GM20000 (cell line): ENCODE data around the gene PRR29.

ENCODE experiments used
- DNase-seq: peaks from one replicate; pipeline ENCODE4 v3.0.0; 2012; ENCODE audit warnings: low spot score
- TF ChIP-seq, protein P1 (sequence below): IDR thresholded peaks from 2 replicates; pipeline ENCODE4 v1.5.1; 2012; ENCODE audit warnings: mild to moderate bottlenecking, control low read depth; ENCODE audit errors: extremely low read depth, missing control alignments

PRR29 gene

DNA sequence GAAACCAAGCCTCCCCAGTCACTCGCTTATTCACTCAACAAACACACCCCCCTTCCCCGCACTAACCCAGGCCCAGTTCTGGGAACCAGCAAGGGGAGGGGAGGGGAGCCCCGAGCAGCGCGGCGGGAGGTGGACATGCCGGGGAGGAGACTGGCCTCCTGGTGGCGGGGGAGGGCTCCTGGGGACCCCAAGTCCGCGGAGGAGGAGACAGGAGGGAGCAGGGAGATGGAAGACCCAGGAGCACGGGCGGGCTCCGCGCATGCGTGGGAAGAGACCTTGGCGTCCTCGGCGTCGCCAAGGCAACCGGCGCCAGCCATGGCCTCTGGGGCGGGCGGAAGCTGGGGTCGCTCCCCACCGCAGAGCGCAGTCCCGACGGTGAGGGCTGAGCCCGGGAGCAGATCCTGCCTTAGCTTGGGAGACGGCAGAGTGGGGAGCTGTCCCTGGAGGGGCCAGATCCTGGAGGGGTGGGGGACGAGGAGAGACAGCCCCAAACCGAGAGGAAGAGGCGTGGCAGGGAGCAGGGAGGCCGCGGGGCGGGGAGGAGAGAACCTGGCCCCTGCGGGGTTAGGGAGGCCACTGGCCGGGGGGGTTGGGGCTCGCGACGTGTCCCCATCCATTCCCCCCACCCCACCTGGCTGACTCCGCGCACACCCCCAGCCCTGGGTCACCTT lies at the start of gene PRR29:
PRR29 (plus strand) TSS at position 302 of the 671 bp plus-strand sequence; CDS start at position 316, 14 bp downstream.
- TF ChIP-seq, protein P1, sequence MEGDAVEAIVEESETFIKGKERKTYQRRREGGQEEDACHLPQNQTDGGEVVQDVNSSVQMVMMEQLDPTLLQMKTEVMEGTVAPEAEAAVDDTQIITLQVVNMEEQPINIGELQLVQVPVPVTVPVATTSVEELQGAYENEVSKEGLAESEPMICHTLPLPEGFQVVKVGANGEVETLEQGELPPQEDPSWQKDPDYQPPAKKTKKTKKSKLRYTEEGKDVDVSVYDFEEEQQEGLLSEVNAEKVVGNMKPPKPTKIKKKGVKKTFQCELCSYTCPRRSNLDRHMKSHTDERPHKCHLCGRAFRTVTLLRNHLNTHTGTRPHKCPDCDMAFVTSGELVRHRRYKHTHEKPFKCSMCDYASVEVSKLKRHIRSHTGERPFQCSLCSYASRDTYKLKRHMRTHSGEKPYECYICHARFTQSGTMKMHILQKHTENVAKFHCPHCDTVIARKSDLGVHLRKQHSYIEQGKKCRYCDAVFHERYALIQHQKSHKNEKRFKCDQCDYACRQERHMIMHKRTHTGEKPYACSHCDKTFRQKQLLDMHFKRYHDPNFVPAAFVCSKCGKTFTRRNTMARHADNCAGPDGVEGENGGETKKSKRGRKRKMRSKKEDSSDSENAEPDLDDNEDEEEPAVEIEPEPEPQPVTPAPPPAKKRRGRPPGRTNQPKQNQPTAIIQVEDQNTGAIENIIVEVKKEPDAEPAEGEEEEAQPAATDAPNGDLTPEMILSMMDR = no peak
- DNase-seq = peak; percentile 89

DNA sequence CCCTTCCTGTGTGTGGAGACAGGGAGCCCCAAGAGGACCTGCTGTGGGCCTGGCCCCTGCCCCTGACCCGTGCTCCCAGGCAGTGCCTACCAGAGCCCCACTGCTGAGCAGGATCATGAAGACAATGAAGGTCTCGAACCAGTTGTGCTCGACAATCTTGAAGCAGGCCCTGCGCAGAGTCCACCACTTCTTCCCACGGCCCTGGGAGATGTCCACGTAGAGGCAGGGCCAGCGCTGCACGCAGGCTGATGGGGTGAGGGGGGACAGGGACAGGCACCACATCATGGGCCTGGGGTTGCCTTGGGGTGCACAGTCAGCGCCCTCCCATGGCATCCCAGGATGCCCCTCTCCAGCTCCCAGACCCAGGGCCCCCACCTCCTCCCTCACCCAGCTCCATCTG lies 49.6 kb upstream of the PRR29 start:
- TF ChIP-seq, protein P1 = no peak
- no peak for DNase-seq

DNA sequence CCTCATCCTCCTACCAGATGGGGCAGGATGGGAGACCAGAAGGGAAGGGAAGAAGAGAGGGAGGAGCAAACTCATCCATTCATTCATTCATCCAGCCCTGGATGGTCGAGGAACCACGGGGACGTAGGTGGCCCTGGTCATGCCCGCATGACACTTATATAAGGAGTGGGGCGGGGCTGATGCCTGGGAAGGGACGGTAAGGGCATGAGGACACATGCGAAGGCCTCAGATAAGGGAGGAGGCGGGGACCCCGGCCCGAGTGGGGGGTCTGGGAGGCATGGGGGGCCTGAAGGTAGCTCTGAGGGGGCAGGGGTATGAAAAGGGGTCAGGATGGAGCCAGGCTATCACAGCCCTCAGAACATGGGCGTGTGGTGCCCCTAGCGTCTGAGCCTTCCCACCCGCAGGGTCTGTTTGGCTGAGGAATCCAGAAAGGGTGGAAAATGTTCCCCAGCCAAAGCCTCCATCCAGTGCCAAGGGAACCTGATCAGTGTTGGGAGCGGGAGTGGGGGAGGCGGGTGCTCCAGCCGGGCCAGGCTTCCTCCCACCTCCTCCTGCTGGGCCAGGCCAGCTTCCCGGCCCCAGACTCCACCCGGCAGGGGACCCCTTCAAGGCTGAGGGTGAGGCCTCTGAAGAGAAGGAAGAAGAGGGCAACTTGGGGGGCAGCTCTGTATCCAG lies 48.4 kb upstream of the PRR29 start:
- no peak for DNase-seq
- TF ChIP-seq, protein P1 = no peak

DNA sequence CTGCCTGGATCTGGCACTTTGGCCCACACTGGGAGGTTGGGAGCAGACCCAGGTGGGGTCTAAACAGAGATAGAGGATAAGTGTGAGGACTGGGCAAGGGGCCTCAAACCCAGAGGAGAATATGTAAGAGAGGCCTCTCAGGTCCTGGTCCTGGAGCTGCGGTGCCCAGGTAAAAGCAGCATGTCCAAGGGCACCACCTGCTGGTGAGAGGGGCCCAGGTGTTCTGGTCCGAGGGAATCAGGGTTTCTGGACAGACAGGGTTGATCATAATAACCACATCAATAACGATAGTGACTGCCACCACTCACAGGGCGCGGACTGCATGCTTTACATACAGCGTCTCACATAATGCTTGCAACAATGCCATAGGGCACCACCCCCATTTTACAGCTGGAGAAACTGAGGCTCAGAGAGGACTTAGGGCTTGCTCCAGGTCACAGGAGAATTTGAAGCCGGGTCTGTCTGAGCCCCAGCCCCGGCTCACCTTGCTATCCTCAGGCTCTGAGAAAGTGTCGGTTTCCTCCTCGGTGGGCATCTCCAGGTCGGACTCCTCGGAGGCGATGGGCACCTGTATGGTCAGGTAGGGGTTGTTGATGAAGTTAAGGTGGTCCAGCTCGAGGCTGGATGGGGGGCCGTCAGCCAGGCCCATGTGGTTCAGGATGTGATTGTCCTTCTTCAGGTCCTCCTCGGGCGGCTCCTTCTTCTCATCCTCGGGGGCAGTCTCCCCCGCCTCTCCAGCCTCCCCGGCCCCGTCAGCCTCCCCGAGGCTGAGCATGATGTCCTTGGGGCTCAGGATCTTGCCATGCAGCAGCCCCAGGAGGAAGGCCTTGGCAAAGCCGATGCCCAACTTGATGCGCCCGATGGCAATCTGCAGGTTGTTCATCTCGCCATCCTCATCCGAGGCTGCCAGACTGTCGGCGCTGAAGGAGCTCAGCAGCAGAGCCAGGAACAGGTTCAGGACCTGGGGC lies 46.9 kb upstream of the PRR29 start:
- peak; percentile 70 for DNase-seq
- TF ChIP-seq, protein P1 = peak; percentile 53

DNA sequence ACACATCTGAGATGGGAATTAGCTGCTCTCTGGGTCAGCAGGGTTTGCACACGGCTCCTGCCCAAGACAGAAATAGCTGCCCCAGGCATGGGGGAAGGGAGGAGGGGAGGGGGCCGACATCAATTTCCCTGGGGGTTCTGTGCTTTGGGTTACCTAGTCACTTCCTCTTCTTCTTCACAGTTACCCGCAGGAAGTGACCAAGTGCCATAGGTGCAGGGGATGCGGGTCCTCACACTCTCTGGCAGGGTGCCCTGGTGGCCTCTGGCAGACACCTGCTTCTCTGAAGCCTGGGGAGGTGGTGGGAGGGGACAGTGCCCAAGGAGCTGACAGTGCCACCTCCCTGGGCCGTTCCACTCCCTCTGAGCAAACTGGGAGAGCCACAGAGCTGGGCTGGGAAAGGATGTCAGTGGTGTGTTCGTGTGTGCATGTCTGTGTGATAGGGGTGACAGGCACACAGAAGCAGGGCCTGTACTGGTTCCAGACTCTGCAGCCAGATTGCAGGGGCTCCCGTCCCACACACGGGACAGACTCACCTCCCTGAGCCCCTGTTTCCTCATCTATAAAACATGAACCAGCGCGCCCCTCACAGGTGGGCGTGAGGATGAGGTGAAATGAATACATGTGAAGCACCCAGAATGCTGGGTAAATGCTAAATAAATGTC lies 43.6 kb upstream of the PRR29 start:
- TF ChIP-seq, protein P1 = no peak
- DNase-seq = peak; percentile 47

DNA sequence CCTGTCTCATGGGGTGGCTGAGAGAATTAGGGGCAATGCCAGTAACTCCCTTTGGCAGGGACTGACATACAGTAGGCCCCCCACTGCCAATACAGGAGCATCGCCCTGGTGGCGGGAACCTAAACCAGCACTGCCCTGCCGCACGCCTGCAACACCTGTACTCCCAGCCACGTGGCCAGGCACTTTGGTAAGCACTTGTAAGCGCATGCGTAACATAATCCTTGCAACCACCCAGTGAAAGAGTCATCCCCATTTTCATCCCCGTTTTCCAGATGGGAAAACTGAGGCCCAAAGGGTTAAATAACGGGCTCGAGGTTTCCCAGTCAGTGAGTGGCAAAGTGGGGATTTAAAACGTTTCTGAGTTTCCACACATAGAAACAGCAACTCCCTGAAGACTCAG lies 42.9 kb upstream of the PRR29 start:
- DNase-seq = no peak
- TF ChIP-seq, protein P1 = no peak
